Measurements from ENCODE around the gene ALG6.
"Not testable (repeated sequence)": the region's sequence is repeated elsewhere in the genome, so short reads cannot be mapped to it uniquely, and the experiment has no call there.

Gene ALG6

GRCh38 chr1:63414691-63415365 is 47.4 kb downstream of the ALG6 start:
- TF ChIP-seq, protein P1, sequence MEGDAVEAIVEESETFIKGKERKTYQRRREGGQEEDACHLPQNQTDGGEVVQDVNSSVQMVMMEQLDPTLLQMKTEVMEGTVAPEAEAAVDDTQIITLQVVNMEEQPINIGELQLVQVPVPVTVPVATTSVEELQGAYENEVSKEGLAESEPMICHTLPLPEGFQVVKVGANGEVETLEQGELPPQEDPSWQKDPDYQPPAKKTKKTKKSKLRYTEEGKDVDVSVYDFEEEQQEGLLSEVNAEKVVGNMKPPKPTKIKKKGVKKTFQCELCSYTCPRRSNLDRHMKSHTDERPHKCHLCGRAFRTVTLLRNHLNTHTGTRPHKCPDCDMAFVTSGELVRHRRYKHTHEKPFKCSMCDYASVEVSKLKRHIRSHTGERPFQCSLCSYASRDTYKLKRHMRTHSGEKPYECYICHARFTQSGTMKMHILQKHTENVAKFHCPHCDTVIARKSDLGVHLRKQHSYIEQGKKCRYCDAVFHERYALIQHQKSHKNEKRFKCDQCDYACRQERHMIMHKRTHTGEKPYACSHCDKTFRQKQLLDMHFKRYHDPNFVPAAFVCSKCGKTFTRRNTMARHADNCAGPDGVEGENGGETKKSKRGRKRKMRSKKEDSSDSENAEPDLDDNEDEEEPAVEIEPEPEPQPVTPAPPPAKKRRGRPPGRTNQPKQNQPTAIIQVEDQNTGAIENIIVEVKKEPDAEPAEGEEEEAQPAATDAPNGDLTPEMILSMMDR (IDR thresholded peaks at IDR 0.05; ENCODE audit: extremely low read depth, missing control alignments) = no peak
- DNase-seq (ENCODE audit: low spot score) = no peak

DNA sequence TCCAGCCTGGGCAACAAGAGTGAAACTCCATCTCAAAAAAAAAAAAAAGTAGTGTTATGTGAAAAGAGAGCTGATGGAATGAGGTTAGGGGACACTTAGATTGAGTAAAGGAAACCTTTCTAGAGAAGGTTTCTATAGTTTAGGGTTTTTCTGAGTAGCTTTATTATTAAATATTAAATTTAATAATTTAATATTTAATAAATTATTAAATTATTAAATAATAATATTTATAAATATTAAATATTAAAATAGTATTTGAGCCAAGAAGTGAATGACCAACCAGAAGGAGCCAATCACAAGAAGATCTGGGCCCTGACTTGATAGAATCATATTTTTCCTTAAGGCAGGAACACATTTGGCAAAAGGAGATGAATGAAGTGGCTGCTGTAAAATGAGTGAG is 50.7 kb downstream of the ALG6 start:
- TF ChIP-seq, protein P1 (IDR thresholded peaks at IDR 0.05; ENCODE audit: extremely low read depth, missing control alignments) = no peak
- no peak for DNase-seq (ENCODE audit: low spot score)

DNA sequence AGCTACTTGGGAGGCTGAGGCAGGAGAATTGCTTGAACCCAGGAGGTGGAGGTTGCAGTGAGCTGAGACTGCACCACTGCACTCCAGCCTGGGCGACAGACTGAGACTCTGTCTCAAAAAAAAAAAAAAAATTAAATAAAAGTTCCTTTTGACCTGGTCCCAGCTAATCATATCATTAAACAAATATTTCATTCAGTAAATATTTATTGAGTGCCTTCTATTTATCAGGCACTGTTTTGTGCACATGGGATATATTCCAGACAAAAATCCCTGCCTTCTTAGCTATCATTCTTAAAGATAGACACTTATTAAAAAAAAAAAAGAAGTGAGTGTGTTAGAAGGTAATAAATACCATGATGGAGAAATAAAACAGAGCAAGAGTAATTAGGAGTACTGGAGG is 53.3 kb downstream of the ALG6 start:
- DNase-seq (ENCODE audit: low spot score) = not testable (repeated sequence)

GRCh38 chr1:63423649-63424048 is 56.2 kb downstream of the ALG6 start:
- TF ChIP-seq, protein P1 (IDR thresholded peaks at IDR 0.05; ENCODE audit: extremely low read depth, missing control alignments) = no peak
- no peak for DNase-seq (ENCODE audit: low spot score)

DNA sequence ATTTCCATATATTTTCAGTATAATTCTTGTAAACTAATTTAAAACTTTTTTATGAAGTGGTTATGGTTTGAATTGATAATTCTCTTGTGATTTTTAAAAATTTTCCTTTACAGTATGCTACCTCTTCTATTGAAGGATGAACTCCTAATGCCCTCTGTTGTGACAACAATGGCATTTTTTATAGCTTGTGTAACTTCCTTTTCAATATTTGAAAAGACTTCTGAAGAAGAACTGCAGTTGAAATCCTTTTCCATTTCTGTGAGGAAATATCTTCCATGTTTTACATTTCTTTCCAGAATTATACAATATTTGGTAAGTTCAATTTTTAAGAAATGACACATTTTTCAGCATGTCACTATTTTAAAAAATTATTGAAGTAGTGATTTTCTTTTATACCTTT is 61.4 kb downstream of the ALG6 start:
- TF ChIP-seq, protein P1 (IDR thresholded peaks at IDR 0.05; ENCODE audit: extremely low read depth, missing control alignments) = no peak
- no peak for DNase-seq (ENCODE audit: low spot score)

DNA sequence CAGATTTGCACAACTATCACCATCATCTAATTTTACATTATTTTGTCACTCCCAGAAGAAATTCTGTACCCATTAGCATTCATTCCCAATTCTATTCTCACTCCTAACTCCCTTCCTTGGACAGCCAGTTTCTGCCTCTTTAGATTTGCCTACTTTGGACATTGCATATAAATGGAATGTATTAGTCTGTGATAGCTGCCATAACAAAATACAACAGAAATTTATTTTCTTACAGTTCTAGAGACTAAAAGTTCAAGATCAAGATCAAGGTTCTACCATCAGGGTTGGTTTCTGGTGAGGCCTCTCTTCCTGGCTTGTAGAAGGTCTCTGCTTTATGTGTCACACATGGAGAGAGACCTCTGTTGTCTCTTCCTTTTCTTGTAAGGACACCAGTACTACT is 61.9 kb downstream of the ALG6 start:
- TF ChIP-seq, protein P1 (IDR thresholded peaks at IDR 0.05; ENCODE audit: extremely low read depth, missing control alignments) = no peak
- DNase-seq (ENCODE audit: low spot score) = no peak

DNA sequence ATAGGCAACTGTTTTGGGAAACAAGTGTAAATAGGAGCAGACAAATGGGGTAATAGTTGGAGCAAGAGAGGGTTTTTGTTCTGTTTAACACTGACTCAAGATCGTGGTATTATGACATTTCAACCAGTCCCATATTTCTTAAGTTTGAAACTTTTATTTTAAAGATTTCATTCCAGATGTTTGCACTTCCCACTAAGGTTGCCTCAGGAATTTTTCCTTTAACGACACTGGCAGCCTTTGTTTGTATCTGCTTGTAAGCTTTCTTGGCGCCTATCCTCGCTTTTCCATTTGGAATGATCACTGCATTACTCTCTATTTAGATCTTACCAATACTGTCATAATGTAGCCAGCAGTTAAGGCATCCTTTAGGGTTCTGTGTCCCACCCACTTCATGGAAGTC is 67.7 kb downstream of the ALG6 start:
- no peak for DNase-seq (ENCODE audit: low spot score)
- TF ChIP-seq, protein P1 (IDR thresholded peaks at IDR 0.05; ENCODE audit: extremely low read depth, missing control alignments) = no peak

DNA sequence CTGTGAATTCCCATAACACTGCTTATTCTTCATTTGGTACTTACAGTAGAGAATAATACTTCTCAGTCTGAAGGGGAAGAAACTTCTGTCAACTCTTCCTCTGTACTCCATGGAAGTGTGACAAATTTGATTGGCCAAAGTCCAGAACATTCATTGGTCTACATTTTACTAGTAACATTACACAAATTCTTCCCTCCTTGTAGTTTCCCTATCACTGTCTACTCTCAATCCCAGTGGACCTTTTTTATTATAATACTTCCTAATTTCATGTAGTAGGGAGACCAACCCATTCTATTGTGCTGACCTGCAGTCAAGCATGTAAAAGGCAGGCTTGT is 74.7 kb downstream of the ALG6 start:
- TF ChIP-seq, protein P1 (IDR thresholded peaks at IDR 0.05; ENCODE audit: extremely low read depth, missing control alignments) = no peak
- DNase-seq (ENCODE audit: low spot score) = no peak
